Loucy (cell line): ENCODE data around the gene MYOZ2.
A peak's percentile ranks its signal among the peaks of the same experiment; 100 is the strongest.

Experiments used
- H2AFZ ChIP-seq: fragments of 200-600 bp; sonication (generic); 2 replicates; pipeline ENCODE4 v1.6.0; 2016; ENCODE audit warnings: antibody characterized with exemption, mild to moderate bottlenecking, low read length, moderate library complexity
- H3F3A ChIP-seq: fragments of 200-600 bp; 2 replicates; pipeline ENCODE4 v1.6.0; 2016; ENCODE audit warnings: antibody characterized with exemption, low read depth, mild to moderate bottlenecking
- H3K27me3 ChIP-seq: fragments of 200-600 bp; sonication (generic); 2 replicates; pipeline ENCODE4 v1.6.1; 2014; ENCODE audit warnings: low read length, mild to moderate bottlenecking; ENCODE audit not compliant: insufficient read depth, poor library complexity, severe bottlenecking
- H3K36me3 ChIP-seq: fragments of 200-600 bp; sonication (generic); 2 replicates; pipeline ENCODE4 v1.6.1; 2016; ENCODE audit warnings: low read length; ENCODE audit not compliant: insufficient read depth
- H3K4me1 ChIP-seq: fragments of 200-600 bp; sonication (generic); 2 replicates; pipeline ENCODE4 v1.5.1; 2014; ENCODE audit warnings: low read length, mild to moderate bottlenecking; ENCODE audit not compliant: insufficient read depth, poor library complexity, severe bottlenecking
- H3K4me2 ChIP-seq: fragments of 200-600 bp; sonication (generic); 2 replicates; pipeline ENCODE4 v1.6.0; 2014; ENCODE audit warnings: antibody characterized with exemption, low read length, low read depth, mild to moderate bottlenecking; ENCODE audit not compliant: poor library complexity, severe bottlenecking
- H3K4me3 ChIP-seq: fragments of 200-600 bp; sonication (generic); 2 replicates; pipeline ENCODE4 v1.5.1; 2014; ENCODE audit warnings: low read length, mild to moderate bottlenecking, mixed read lengths; ENCODE audit not compliant: poor library complexity, severe bottlenecking
- H3K79me2 ChIP-seq: fragments of 200-600 bp; sonication (generic); 2 replicates; pipeline ENCODE4 v1.6.1; 2014; ENCODE audit warnings: low read length; ENCODE audit not compliant: insufficient read depth
- H3K9ac ChIP-seq: fragments of 200-600 bp; sonication (generic); 2 replicates; pipeline ENCODE4 v1.6.0; 2014; ENCODE audit warnings: mild to moderate bottlenecking, low read depth, low read length, moderate library complexity; ENCODE audit not compliant: poor library complexity, severe bottlenecking
- H3K9me2 ChIP-seq: fragments of 200-600 bp; sonication (generic); replicated peaks from 2 replicates; pipeline ENCODE4 v1.6.1; 2016; ENCODE audit warnings: low read depth, low read length, mixed read lengths
- H3K9me3 ChIP-seq: fragments of 200-600 bp; sonication (generic); 2 replicates; pipeline ENCODE4 v1.6.1; 2014; ENCODE audit warnings: mild to moderate bottlenecking, antibody characterized with exemption, low read length, low read depth; ENCODE audit not compliant: insufficient read depth
- H4K20me1 ChIP-seq: fragments of 200-600 bp; sonication (generic); 2 replicates; pipeline ENCODE4 v1.6.0; 2014; ENCODE audit warnings: antibody characterized with exemption, low read length, mild to moderate bottlenecking; ENCODE audit not compliant: insufficient read depth, poor library complexity, severe bottlenecking
- EZH2phosphoT487 ChIP-seq: fragments of 200-600 bp; IDR thresholded peaks from 2 replicates; pipeline ENCODE4 v1.6.1; 2018; ENCODE audit warnings: antibody characterized with exemption, mild to moderate bottlenecking, moderate library complexity, borderline replicate concordance
- TF ChIP-seq, protein P1 (sequence below): fragments of 200-600 bp; sonication (generic); conservative IDR thresholded peaks from 2 replicates; pipeline ENCODE4 v1.5.1; 2014; ENCODE audit warnings: mild to moderate bottlenecking, antibody characterized with exemption, low read length

The MYOZ2 gene

DNA sequence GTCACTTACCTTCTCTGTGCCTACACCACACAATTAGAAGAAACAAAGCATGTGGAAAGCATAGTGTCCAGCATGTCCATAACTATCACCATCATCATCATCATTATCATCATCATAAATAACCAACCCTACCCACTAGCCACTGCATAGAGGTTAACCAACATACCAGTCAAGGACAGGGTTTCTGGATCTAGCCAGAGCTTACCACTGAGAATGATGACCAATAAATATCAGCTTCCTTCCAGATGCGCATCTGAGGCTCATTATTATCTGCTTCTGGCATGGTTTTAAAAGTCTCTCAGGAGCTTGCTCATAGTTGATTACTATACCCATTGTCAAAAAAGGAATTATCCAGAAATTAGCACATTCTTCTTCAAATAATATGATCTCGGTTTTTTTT lies 25.5 kb upstream of the MYOZ2 start:
- H3K9ac ChIP-seq = no peak overlapping the region
- H4K20me1 ChIP-seq = no peaks in the 10 kb centered on the region
- peaks cover 27% of the 10 kb centered on the region for H3K4me1 ChIP-seq
- no peaks in the 10 kb centered on the region for H3K27me3 ChIP-seq
- H3K79me2 ChIP-seq = no peaks in the 10 kb centered on the region
- no peak overlapping the region for H2AFZ ChIP-seq
- no peak for TF ChIP-seq EZH2phosphoT487
- TF ChIP-seq, protein P1, sequence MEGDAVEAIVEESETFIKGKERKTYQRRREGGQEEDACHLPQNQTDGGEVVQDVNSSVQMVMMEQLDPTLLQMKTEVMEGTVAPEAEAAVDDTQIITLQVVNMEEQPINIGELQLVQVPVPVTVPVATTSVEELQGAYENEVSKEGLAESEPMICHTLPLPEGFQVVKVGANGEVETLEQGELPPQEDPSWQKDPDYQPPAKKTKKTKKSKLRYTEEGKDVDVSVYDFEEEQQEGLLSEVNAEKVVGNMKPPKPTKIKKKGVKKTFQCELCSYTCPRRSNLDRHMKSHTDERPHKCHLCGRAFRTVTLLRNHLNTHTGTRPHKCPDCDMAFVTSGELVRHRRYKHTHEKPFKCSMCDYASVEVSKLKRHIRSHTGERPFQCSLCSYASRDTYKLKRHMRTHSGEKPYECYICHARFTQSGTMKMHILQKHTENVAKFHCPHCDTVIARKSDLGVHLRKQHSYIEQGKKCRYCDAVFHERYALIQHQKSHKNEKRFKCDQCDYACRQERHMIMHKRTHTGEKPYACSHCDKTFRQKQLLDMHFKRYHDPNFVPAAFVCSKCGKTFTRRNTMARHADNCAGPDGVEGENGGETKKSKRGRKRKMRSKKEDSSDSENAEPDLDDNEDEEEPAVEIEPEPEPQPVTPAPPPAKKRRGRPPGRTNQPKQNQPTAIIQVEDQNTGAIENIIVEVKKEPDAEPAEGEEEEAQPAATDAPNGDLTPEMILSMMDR = no peak
- no peak overlapping the region for H3K4me2 ChIP-seq
- no peaks in the 10 kb centered on the region for H3K9me2 ChIP-seq
- H3F3A ChIP-seq = no peaks in the 10 kb centered on the region
- H3K9me3 ChIP-seq = no peaks in the 10 kb centered on the region
- no peak overlapping the region for H3K4me3 ChIP-seq
- H3K36me3 ChIP-seq = no peaks in the 10 kb centered on the region

DNA sequence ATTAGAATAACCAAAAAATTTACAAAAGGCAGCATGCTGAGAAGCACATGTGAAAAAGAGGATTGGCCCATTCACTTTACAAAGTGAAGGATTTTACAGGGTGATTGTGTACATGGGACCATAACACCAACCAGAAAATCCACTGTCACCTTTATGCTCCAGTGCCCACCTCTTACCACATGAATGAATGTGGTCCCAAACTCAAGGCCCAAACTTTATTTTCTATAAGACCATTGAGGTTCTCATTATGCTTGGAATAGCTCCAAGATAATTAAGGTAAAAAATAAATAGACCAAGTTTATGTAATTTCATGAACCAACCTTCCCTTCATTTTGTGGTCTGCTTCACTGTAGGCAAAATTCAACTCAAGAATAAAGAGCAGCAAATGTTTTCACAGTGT lies 24.3 kb upstream of the MYOZ2 start:
- no peaks in the 10 kb centered on the region for H3K9me2 ChIP-seq
- no peaks in the 10 kb centered on the region for H3F3A ChIP-seq
- no peaks in the 10 kb centered on the region for H4K20me1 ChIP-seq
- H3K9me3 ChIP-seq = no peaks in the 10 kb centered on the region
- no peaks in the 10 kb centered on the region for H3K27me3 ChIP-seq
- TF ChIP-seq EZH2phosphoT487 = no peak
- TF ChIP-seq, protein P1 = no peak
- no peak overlapping the region for H3K9ac ChIP-seq
- H3K4me1 ChIP-seq = peaks cover 15% of the 10 kb centered on the region
- 0 out of 2 replicates have a peak overlapping the region, but pooled peaks have one; percentile 9 for H2AFZ ChIP-seq
- no peaks in the 10 kb centered on the region for H3K36me3 ChIP-seq
- H3K4me3 ChIP-seq = no peak overlapping the region
- no peaks in the 10 kb centered on the region for H3K79me2 ChIP-seq
- no peak overlapping the region for H3K4me2 ChIP-seq

DNA sequence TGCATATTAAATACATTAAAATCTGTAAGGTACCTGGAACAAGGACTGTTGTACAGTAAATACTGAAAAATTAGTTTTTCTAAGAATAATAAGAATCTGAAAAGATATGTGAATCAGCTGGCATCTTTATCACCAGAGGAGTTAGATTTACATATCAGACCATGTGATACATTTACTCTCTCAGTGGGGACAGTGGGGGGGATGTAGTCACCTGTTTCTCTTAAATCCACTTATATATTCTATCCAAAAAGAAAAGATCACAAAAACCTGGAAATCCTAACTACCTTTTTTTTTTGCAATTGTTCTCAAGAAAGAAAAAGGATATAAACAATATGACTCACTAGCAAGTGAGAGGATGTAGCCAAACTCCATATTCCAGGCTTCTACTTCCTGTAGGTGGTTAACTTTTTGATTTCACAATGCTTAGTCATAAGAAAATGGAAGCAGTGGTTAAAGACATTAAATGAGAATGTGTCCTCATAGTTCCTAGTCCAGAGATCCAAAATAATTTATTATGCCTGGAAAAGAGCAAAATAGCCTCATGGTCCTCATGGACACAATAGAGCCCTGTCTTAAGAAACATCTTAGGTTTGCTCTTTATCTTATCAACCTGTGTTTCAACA lies 22.5 kb upstream of the MYOZ2 start:
- H3F3A ChIP-seq = no peaks in the 10 kb centered on the region
- TF ChIP-seq, protein P1 = no peak
- TF ChIP-seq EZH2phosphoT487 = no peak
- H3K36me3 ChIP-seq = no peaks in the 10 kb centered on the region
- 0 out of 2 replicates have a peak overlapping the region, but pooled peaks have one; percentile 32 for H2AFZ ChIP-seq
- H3K4me3 ChIP-seq = peak overlapping the region; percentile 23
- no peaks in the 10 kb centered on the region for H3K79me2 ChIP-seq
- H3K4me1 ChIP-seq = peaks cover 10% of the 10 kb centered on the region
- H3K4me2 ChIP-seq = peak overlapping the region; percentile 35
- no peak overlapping the region for H3K9ac ChIP-seq
- no peaks in the 10 kb centered on the region for H4K20me1 ChIP-seq
- H3K9me3 ChIP-seq = no peaks in the 10 kb centered on the region
- H3K27me3 ChIP-seq = no peaks in the 10 kb centered on the region
- H3K9me2 ChIP-seq = no peaks in the 10 kb centered on the region
